HG03521 (cell line): Measurements from ENCODE around the gene IL18R1.

ENCODE experiments used
- ATAC-seq: cut with Tn5 transposase; IDR thresholded peaks from one replicate; pipeline ENCODE4 v1.9.1; 2021; ENCODE audit warnings: mild to moderate bottlenecking, moderate library complexity; ENCODE audit not compliant: unreplicated experiment

Gene IL18R1

GRCh38 chr2:102386867-102387541 lies 31.4 kb downstream of the IL18R1 start:
- ATAC-seq, result no peak

GRCh38 chr2:102387763-102388546 lies 32.4 kb downstream of the IL18R1 start:
- ATAC-seq, result peak; percentile 45

DNA sequence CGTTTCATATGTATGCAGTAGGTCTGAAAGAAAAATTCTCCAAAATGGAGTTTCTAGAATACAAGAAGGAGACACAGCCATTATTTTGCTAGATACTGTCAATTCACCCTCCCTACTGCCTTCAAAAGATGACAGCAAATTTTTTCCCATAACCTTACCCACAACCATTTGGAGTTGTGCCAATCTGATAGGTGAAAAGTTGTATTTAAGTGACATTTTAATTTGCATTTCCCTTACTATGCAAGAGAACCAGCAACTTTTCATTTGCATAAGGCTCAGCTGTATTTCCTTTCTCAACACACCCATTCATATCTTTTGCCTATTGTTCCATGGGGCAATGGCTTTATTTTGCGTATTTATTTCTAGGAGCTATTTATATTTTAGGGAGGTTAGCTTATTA lies 36.0 kb downstream of the IL18R1 start:
- no peak for ATAC-seq

GRCh38 chr2:102392096-102392495 lies 36.5 kb downstream of the IL18R1 start:
- ATAC-seq, result no peak

GRCh38 chr2:102392942-102393341 lies 37.3 kb downstream of the IL18R1 start:
- ATAC-seq, result no peak

- no peak for ATAC-seq
Observed at GRCh38 chr2:102396012-102396411, 40.4 kb downstream of the IL18R1 start.

- no peak for ATAC-seq
Observed at GRCh38 chr2:102397209-102397608, 41.6 kb downstream of the IL18R1 start.

- ATAC-seq, result no peak
Observed at GRCh38 chr2:102399499-102400141, 44.0 kb downstream of the IL18R1 start.

- ATAC-seq, result no peak
Observed at GRCh38 chr2:102401456-102401855, 45.9 kb downstream of the IL18R1 start.

- no peak for ATAC-seq
Observed at GRCh38 chr2:102401865-102402264, 46.3 kb downstream of the IL18R1 start.

- ATAC-seq, result no peak
Observed at GRCh38 chr2:102410952-102411351, 55.4 kb downstream of the IL18R1 start.

- ATAC-seq, result no peak
Observed at GRCh38 chr2:102412199-102412598, 56.6 kb downstream of the IL18R1 start.

GRCh38 chr2:102417946-102418345 lies 62.4 kb downstream of the IL18R1 start:
- peak; percentile 58 for ATAC-seq

DNA sequence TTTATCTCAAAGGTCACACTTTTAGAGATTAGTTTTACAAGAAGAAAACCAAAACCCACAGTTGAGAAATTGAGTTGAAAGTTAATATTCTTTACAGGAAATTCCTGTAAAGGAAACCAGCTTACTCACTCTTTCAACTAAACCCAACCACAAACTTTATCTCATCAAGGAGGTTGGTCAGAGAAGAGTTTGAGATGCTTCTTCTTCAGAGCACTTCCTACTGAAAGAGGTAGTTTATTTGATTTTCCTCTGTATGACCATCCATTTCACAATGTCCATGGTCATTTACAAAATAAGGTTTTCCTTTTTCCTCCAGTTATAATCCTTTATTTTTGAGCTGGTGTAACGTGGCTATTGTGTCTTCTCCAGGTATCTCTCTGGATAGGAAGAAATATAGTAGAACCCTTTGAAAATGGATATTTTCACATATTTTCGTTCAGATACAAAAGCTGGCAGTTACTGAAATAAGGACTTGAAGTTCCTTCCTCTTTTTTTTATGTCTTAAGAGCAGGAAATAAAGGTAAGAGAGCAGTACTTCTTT lies 62.9 kb downstream of the IL18R1 start:
- ATAC-seq, result peak; percentile 71

- ATAC-seq, result no peak
Observed at GRCh38 chr2:102420290-102420689, 64.7 kb downstream of the IL18R1 start.

DNA sequence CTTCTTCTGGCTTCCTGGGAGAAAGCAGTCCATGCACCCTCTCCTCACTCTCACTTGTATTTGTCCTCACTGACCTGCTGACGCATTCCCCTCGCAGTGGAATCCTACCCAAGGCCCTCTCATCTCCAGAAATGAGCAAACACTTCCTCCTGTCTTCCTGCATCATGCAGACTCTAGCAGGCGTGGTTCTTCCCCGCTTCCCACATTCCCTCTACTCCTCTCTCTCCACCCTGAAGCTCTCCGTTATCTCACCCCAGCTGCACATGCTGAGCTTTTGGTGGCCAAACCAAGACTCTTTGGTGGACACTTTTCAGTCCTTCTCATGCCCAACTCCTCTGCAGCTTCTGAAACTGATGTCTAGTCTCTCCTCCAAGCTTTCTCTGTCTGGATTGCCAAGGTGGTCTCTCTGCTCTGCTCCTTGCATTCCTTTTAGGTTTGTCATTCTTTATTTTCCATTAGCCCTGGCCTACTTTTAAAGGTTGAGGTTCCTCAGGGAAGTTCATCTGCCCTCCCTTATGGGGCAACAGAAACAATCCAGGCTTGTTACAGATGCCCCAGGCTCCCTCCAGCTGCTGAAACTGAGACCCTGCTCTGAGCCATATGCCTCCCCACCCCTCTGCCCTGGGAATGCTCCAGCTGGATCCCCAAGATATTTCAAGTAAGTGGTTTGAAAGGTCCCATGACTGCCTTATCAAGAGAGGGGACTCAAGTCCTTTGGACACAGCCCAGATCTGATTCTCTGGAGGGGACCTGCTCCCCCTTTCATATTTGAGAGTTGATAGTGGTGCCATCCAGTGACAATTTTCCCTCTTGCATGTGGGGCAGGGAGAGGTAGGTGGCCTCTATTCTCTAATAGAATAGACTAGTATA lies 66.5 kb downstream of the IL18R1 start:
- no peak for ATAC-seq

GRCh38 chr2:102422910-102423309 lies 67.3 kb downstream of the IL18R1 start, which contains the start of gene IL18RAP:
IL18RAP (plus strand) TSS chr2:102423160; CDS start chr2:102423278, 118 bp downstream.
- ATAC-seq, result no peak

DNA sequence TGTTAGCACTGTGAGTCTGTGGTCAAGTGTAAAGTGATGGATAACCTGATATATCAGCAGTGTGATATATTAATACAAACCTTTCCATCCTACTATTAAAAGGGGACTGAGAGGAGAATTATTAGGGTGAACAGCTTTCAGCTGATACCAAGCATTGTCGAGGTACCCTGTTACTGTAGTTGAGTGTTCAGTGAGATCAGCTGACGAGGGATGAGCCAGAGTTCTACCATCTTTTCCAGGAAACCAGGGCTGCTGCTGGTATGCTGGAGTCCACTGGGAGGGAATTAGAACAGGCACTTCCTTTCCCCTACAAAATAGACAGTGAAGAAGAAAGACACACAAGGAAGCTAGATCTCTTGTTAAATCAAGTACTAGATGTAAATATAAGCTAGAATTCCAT lies 67.8 kb downstream of the IL18R1 start:
- ATAC-seq, result no peak

DNA sequence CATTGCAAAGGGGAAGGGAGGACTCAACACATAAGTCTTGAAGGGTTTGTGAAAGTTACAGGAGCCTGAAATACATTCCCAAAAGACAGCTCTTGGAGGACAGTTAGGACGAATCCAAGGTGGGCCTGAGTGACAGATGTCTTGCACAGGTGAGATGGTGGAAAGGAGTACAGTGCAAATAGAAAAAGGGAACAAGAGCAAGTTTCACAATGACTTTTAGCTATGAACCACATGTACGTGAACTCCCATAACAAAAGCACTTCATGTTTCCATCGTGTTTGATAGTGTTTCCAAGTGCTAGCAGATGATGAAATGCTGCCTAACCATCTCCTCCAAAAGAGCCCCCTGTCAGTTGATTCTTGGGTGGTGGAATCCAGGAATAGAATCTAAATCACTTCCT lies 69.2 kb downstream of the IL18R1 start:
- ATAC-seq, result peak; percentile 85

- no peak for ATAC-seq
Observed at GRCh38 chr2:102425441-102426132, 70.0 kb downstream of the IL18R1 start.
